Measurements from ENCODE around the gene CEP68. TPM values are rescaled to one million over a fixed set of nuclear protein-coding genes. Genes with fewer than 3 reads are reported as not detected.

Gene CEP68
- polyA plus RNA-seq, 1 of the 3 experiments (the other 2 are of a cell fraction): 6.2 TPM

DNA sequence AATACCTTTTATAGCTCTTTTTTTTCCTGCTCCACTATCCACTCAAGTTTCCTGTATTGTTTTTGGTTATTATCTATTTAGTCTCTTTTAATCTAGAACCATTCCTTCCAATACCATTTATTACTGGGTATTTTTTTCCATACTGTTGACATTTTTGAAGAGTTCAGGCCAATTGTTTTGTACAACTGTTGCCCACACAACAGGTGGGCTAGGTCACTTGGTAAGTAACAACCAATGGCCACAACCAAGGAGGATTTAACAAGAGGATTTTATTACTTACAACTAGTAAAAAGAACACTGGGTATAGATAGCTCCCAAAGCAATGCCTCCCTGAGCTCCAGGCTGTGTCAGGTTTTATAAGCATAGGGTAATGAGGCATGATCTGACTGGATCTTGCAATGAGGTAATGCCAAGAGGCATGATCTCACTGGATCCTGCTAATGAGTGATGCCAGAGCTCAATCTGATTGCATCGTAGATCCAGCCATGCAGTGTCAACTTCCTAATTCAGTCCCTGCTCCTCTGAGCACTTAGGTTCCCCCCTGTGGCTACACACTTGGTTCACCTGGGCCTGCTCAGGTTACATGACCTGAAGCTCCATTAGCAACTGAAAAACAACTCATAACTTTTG is 7.1 kb upstream of the CEP68 start:
- H3K9ac ChIP-seq: no peak overlapping the region
- TF ChIP-seq, protein P1, sequence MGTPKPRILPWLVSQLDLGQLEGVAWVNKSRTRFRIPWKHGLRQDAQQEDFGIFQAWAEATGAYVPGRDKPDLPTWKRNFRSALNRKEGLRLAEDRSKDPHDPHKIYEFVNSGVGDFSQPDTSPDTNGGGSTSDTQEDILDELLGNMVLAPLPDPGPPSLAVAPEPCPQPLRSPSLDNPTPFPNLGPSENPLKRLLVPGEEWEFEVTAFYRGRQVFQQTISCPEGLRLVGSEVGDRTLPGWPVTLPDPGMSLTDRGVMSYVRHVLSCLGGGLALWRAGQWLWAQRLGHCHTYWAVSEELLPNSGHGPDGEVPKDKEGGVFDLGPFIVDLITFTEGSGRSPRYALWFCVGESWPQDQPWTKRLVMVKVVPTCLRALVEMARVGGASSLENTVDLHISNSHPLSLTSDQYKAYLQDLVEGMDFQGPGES (IDR thresholded peaks at IDR 0.05; ENCODE audit: low read depth, low read length): no peak
- TF ChIP-seq TEAD4 (IDR thresholded peaks at IDR 0.05; ENCODE audit: borderline replicate concordance, insufficient read depth) (no peak), SMC3 (IDR thresholded peaks at IDR 0.05; ENCODE audit: low read depth, low read length) (no peak), FOXM1 (IDR thresholded peaks at IDR 0.05; ENCODE audit: low read depth) (no peak), MXI1 (IDR thresholded peaks at IDR 0.05; ENCODE audit: low read depth, low read length) (no peak), SIN3A (IDR thresholded peaks at IDR 0.05; ENCODE audit: borderline replicate concordance, low read depth, low read length) (no peak), FOXJ3 (CRISPR knock-in tag; IDR thresholded peaks at IDR 0.05) (no peak), MEF2A (IDR thresholded peaks at IDR 0.05; ENCODE audit: borderline replicate concordance, low read depth) (no peak), POLR2AphosphoS5 (IDR thresholded peaks at IDR 0.05; ENCODE audit: low read depth, low read length) (no peak), EP300 (IDR thresholded peaks at IDR 0.05; ENCODE audit: borderline replicate concordance in 1 of 2, low read depth in 1 of 2, low read length in 1 of 2) (no peak), JUND (IDR thresholded peaks at IDR 0.05) (no peak), YY1 (IDR thresholded peaks at IDR 0.05; ENCODE audit: low read depth) (no peak), TAF1 (IDR thresholded peaks at IDR 0.05; ENCODE audit: borderline replicate concordance, low read depth, low read length) (no peak)
- TF ChIP-seq, protein P2, sequence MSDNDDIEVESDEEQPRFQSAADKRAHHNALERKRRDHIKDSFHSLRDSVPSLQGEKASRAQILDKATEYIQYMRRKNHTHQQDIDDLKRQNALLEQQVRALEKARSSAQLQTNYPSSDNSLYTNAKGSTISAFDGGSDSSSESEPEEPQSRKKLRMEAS (IDR thresholded peaks at IDR 0.05; ENCODE audit: low read depth): no peak
- TF ChIP-seq, protein P3, sequence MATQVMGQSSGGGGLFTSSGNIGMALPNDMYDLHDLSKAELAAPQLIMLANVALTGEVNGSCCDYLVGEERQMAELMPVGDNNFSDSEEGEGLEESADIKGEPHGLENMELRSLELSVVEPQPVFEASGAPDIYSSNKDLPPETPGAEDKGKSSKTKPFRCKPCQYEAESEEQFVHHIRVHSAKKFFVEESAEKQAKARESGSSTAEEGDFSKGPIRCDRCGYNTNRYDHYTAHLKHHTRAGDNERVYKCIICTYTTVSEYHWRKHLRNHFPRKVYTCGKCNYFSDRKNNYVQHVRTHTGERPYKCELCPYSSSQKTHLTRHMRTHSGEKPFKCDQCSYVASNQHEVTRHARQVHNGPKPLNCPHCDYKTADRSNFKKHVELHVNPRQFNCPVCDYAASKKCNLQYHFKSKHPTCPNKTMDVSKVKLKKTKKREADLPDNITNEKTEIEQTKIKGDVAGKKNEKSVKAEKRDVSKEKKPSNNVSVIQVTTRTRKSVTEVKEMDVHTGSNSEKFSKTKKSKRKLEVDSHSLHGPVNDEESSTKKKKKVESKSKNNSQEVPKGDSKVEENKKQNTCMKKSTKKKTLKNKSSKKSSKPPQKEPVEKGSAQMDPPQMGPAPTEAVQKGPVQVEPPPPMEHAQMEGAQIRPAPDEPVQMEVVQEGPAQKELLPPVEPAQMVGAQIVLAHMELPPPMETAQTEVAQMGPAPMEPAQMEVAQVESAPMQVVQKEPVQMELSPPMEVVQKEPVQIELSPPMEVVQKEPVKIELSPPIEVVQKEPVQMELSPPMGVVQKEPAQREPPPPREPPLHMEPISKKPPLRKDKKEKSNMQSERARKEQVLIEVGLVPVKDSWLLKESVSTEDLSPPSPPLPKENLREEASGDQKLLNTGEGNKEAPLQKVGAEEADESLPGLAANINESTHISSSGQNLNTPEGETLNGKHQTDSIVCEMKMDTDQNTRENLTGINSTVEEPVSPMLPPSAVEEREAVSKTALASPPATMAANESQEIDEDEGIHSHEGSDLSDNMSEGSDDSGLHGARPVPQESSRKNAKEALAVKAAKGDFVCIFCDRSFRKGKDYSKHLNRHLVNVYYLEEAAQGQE (IDR thresholded peaks at IDR 0.05; ENCODE audit: low read depth, low read length): no peak
- TF ChIP-seq, protein P4, sequence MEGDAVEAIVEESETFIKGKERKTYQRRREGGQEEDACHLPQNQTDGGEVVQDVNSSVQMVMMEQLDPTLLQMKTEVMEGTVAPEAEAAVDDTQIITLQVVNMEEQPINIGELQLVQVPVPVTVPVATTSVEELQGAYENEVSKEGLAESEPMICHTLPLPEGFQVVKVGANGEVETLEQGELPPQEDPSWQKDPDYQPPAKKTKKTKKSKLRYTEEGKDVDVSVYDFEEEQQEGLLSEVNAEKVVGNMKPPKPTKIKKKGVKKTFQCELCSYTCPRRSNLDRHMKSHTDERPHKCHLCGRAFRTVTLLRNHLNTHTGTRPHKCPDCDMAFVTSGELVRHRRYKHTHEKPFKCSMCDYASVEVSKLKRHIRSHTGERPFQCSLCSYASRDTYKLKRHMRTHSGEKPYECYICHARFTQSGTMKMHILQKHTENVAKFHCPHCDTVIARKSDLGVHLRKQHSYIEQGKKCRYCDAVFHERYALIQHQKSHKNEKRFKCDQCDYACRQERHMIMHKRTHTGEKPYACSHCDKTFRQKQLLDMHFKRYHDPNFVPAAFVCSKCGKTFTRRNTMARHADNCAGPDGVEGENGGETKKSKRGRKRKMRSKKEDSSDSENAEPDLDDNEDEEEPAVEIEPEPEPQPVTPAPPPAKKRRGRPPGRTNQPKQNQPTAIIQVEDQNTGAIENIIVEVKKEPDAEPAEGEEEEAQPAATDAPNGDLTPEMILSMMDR (IDR thresholded peaks at IDR 0.05): no peak
- TF ChIP-seq, protein P5, sequence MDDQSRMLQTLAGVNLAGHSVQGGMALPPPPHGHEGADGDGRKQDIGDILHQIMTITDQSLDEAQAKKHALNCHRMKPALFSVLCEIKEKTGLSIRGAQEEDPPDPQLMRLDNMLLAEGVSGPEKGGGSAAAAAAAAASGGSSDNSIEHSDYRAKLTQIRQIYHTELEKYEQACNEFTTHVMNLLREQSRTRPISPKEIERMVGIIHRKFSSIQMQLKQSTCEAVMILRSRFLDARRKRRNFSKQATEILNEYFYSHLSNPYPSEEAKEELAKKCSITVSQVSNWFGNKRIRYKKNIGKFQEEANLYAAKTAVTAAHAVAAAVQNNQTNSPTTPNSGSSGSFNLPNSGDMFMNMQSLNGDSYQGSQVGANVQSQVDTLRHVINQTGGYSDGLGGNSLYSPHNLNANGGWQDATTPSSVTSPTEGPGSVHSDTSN (IDR thresholded peaks at IDR 0.05): no peak
- CTCF ChIA-PET: interaction anchor here (0.6 to 3.0 kb wide), 5 partner anchors 9 to 403 kb away, joined by 3 to 13 read pairs (median 4); no protein-coding TSS in a partner anchor

More for the DNA sequence above, 7.1 kb upstream of the CEP68 start:
- Histone ChIP-seq H3K79me2 (ENCODE audit: insufficient read depth) (no peaks in the 10 kb centered on the region), H3K4me2 (no peak overlapping the region), H3K9me2 (no peaks in the 10 kb centered on the region), H3F3A (replicated peaks; ENCODE audit: insufficient read depth) (no peaks in the 10 kb centered on the region), H3K4me3 (ENCODE audit: low read depth in 2 of 2, low read length in 1 of 2) (no peak overlapping the region), H3K4me1 (ENCODE audit: control insufficient read depth in 1 of 2, insufficient read depth in 2 of 2, low read depth in 1 of 2, low read length in 1 of 2) (no peaks in the 10 kb centered on the region), H3K9me3 (no peaks in the 10 kb centered on the region), H3K27me3 (ENCODE audit: insufficient read depth) (no peaks in the 10 kb centered on the region), H3K36me3 (replicated peaks in 1 of 2; ENCODE audit: control insufficient read depth in 1 of 2, insufficient read depth in 2 of 2, low read length in 1 of 2) (no peaks in the 10 kb centered on the region), H2AFZ (ENCODE audit: low read depth) (no peak overlapping the region), H3K27ac (ENCODE audit: low read depth in 2 of 2, low read length in 1 of 2) (no peak overlapping the region), H4K20me1 (ENCODE audit: insufficient read depth) (no peaks in the 10 kb centered on the region)
- 89% methylated on average over 1 of the region's 1 CpG for WGBS (ENCODE audit: low lambda C conversion rate)
- POLR2A ChIA-PET: no interaction called here
- DNase-seq: no peak
